ENCODE data around the gene SLC25A47. TPM values are rescaled to one million over a fixed set of nuclear protein-coding genes. Genes with fewer than 3 reads are reported as not detected.

SLC25A47 gene
- total and polyA plus RNA-seq, 2 experiments from 2014 or later: 0.09 TPM; not detected in 1

DNA sequence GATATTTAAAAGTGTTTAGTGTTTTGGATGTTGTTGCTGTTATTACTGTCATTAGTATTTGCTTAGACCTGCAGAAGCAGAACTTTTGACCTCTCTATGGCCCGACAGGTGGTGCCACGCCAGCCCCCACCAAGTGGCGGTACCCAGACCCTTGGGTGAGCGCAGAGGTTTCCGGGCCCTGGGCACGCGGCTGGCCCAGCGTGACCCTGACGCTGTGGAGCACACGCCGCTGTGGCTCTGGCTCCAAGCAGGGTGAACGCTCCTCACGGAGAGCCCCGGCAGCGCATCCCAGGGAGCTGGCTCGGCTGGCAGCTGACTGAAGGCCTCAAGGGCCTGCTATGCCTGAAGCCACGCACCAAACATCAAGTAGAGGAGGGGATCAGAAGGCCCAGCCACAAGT, 22.6 kb downstream of the SLC25A47 start:
- Histone ChIP-seq H3K4me3 (no peak overlapping the region), H3K9me3 (ENCODE audit: low read depth) (no peaks in the 10 kb centered on the region), H3K27me3 (no peaks in the 10 kb centered on the region), H3K4me1 (ENCODE audit: low read depth) (no peaks in the 10 kb centered on the region), H3K27ac (no peak overlapping the region), H3K36me3 (no peaks in the 10 kb centered on the region)
- TF ChIP-seq CTCF (IDR thresholded peaks at IDR 0.05; ENCODE audit: low read depth, low read length): no peak
- no peak for DNase-seq (ENCODE audit: low read depth in 1 of 2, low spot score in 1 of 2)

GRCh38 chr14:100346306-100347091, 23.4 kb downstream of the SLC25A47 start:
- Histone ChIP-seq H3K4me3 (no peak overlapping the region), H3K9me3 (ENCODE audit: low read depth) (no peaks in the 10 kb centered on the region), H3K27ac (no peak overlapping the region), H3K4me1 (ENCODE audit: low read depth) (no peaks in the 10 kb centered on the region), H3K27me3 (no peaks in the 10 kb centered on the region), H3K36me3 (no peaks in the 10 kb centered on the region)
- no peak for DNase-seq (ENCODE audit: low read depth in 1 of 2, low spot score in 1 of 2)
- TF ChIP-seq CTCF (IDR thresholded peaks at IDR 0.05; ENCODE audit: low read depth, low read length): no peak

DNA sequence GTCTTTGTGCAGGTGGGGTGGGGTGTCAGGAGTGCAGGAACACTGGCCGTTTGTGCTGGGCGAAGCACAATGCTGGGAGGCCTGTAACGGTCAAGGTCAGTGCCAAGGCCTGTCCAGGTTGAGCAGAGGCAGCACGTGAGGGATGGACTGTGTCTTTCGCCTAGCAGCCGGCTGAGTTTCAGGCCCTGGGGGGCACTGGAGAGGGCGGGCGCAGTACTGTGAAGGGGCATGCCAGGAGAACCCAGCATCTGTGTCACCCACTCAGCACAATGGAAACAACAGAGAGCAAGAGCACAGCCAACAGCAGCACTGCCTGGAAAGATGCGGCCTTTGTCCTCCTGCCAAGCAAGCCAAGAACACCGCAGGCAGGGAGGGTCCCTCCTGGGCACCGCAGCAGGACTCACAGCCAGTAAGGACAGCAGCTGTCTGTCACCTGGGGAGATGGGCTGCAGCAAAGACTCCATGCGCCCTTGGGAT, 25.2 kb downstream of the SLC25A47 start:
- Histone ChIP-seq H3K9me3 (ENCODE audit: low read depth) (no peaks in the 10 kb centered on the region), H3K27ac (no peak overlapping the region), H3K4me3 (no peak overlapping the region), H3K4me1 (ENCODE audit: low read depth) (no peaks in the 10 kb centered on the region), H3K36me3 (peaks cover 5% of the 10 kb centered on the region), H3K27me3 (no peaks in the 10 kb centered on the region)
- no peak for TF ChIP-seq CTCF (IDR thresholded peaks at IDR 0.05; ENCODE audit: low read depth, low read length)
- no peak for DNase-seq (ENCODE audit: low read depth in 1 of 2, low spot score in 1 of 2)

DNA sequence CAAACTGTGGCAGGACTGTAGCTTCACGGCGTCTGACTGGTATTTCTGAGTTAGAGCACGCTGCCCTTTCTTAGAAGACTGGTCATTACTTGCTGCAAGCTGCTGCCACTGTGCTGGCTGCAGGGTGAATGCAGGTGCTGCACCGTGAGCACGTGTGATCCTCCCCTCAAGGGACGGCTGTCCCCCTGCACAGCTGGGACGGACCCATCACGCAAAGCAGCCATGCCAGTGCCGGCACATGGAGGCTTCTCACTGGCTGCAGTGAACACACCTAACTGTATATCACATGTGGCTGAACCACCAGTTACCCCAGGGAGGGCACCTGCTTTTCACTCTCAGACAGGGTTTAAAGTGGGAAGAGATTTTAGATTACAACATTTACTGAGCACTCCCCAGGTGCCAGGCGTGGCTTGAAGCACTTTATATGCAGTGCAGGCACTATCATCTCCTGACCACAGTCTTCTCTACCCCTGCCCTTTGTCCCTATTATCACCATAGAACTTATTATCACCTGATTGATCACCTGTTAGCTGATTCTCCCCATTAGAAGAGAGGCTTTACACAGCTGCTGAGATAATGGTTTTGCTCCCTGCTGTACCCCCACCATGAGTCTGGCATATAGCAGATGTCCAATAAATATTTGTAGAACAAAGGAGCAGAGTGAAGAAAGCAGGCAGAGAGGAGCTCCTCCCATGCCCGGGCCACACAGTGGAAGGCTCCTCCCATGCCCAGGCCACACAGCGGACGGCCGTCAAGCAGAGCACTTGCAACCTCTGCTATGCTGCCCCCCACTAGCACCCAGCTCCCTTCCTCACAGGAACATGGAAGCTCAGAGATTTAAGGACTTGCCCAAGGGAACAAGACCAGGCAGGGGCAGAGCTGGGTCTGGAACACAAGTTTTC, 25.9 kb downstream of the SLC25A47 start:
- no peak for TF ChIP-seq CTCF (IDR thresholded peaks at IDR 0.05; ENCODE audit: low read depth, low read length)
- Histone ChIP-seq H3K36me3 (peaks cover 7% of the 10 kb centered on the region), H3K4me3 (no peak overlapping the region), H3K9me3 (ENCODE audit: low read depth) (no peaks in the 10 kb centered on the region), H3K4me1 (ENCODE audit: low read depth) (no peaks in the 10 kb centered on the region), H3K27me3 (no peaks in the 10 kb centered on the region), H3K27ac (no peak overlapping the region)
- no peak for DNase-seq (ENCODE audit: low read depth in 1 of 2, low spot score in 1 of 2)

- no peak for TF ChIP-seq CTCF (IDR thresholded peaks at IDR 0.05; ENCODE audit: low read depth, low read length)
- Histone ChIP-seq H3K36me3 (peaks cover 11% of the 10 kb centered on the region), H3K4me3 (no peak overlapping the region), H3K27me3 (no peaks in the 10 kb centered on the region), H3K9me3 (ENCODE audit: low read depth) (no peaks in the 10 kb centered on the region), H3K27ac (no peak overlapping the region), H3K4me1 (ENCODE audit: low read depth) (no peaks in the 10 kb centered on the region)
- no peak for DNase-seq (ENCODE audit: low read depth in 1 of 2, low spot score in 1 of 2)
These were observed 27.3 kb downstream of the SLC25A47 start for GRCh38 chr14:100350276-100350926.
